Measurements from ENCODE around the gene C1orf232.

Gene C1orf232

GRCh38 chr1:26168410-26169197 is at the start of gene C1orf232:
TSS of gene C1orf232 (minus strand) at chr1:26168963. CDS start at chr1:26168499, 464 bp downstream.
- Mint-ChIP-seq H3K27ac (peak within 1 kb of the TSS; percentile 71 to 83 (median 73)), H3K9me3 (no peaks in the 10 kb centered on the region), H3K4me1 (peaks cover 26% of the 10 kb centered on the region), H3K27me3 (ENCODE audit: low read depth) (peaks cover 8% of the 10 kb centered on the region), H3K4me3 (peak within 1 kb of the TSS; percentile 87 to 91 (median 89)), H3K36me3 (ENCODE audit: low read depth) (no peaks in the 10 kb centered on the region)
- TF ChIP-seq CTCF (IDR thresholded peaks at IDR 0.05; ENCODE audit: unreplicated experiment in 3 of 3), result no peak

GRCh38 chr1:26215246-26215645 is 46.5 kb upstream of the C1orf232 start:
- Mint-ChIP-seq H3K27ac (no peak overlapping the region), H3K27me3 (ENCODE audit: low read depth) (peaks cover 7% of the 10 kb centered on the region), H3K4me1 (peaks cover 5% of the 10 kb centered on the region)

GRCh38 chr1:26213335-26213905 is 44.7 kb upstream of the C1orf232 start:
- H3K27ac Mint-ChIP-seq, result no peak overlapping the region
- H3K36me3 Mint-ChIP-seq (ENCODE audit: low read depth), result no peaks in the 10 kb centered on the region
- H3K4me3 Mint-ChIP-seq, result no peak overlapping the region
- H3K4me1 Mint-ChIP-seq, result peaks cover 12% of the 10 kb centered on the region
- no peaks in the 10 kb centered on the region for H3K9me3 Mint-ChIP-seq
- peaks cover 10% of the 10 kb centered on the region for H3K27me3 Mint-ChIP-seq (ENCODE audit: low read depth)
- TF ChIP-seq CTCF (IDR thresholded peaks at IDR 0.05; ENCODE audit: unreplicated experiment in 3 of 3), result no peak

More at GRCh38 chr1:26215246-26215645, 46.5 kb upstream of the C1orf232 start:
- no peaks in the 10 kb centered on the region for H3K36me3 Mint-ChIP-seq (ENCODE audit: low read depth)
- TF ChIP-seq CTCF (IDR thresholded peaks at IDR 0.05; ENCODE audit: unreplicated experiment in 3 of 3), result no peak
- no peaks in the 10 kb centered on the region for H3K9me3 Mint-ChIP-seq
- H3K4me3 Mint-ChIP-seq, result no peak overlapping the region

- TF ChIP-seq CTCF (IDR thresholded peaks at IDR 0.05; ENCODE audit: unreplicated experiment in 3 of 3), result no peak
- H3K36me3 Mint-ChIP-seq (ENCODE audit: low read depth), result no peaks in the 10 kb centered on the region
- H3K27ac Mint-ChIP-seq, result no peak overlapping the region
- no peak overlapping the region for H3K4me3 Mint-ChIP-seq
- H3K4me1 Mint-ChIP-seq, result peaks cover 12% of the 10 kb centered on the region
- H3K27me3 Mint-ChIP-seq (ENCODE audit: low read depth), result peaks cover 10% of the 10 kb centered on the region
- no peaks in the 10 kb centered on the region for H3K9me3 Mint-ChIP-seq
Observed at GRCh38 chr1:26212726-26213125, 44.0 kb upstream of the C1orf232 start.

GRCh38 chr1:26210147-26210870 is 41.5 kb upstream of the C1orf232 start:
- peaks cover 14% of the 10 kb centered on the region for H3K27me3 Mint-ChIP-seq (ENCODE audit: low read depth)
- TF ChIP-seq CTCF (IDR thresholded peaks at IDR 0.05; ENCODE audit: unreplicated experiment in 3 of 3), result no peak
- H3K36me3 Mint-ChIP-seq (ENCODE audit: low read depth), result no peaks in the 10 kb centered on the region
- H3K4me1 Mint-ChIP-seq, result peaks cover 12% of the 10 kb centered on the region
- H3K9me3 Mint-ChIP-seq, result no peaks in the 10 kb centered on the region
- H3K4me3 Mint-ChIP-seq, result no peak overlapping the region
- no peak overlapping the region for H3K27ac Mint-ChIP-seq

Measured in nephron (organoid).